ENCODE results near the gene FTCD.

- TF ChIP-seq POU2F2 (IDR thresholded peaks at IDR 0.05; ENCODE audit: low read depth, low read length) (no peak), POLR2AphosphoS5 (IDR thresholded peaks at IDR 0.05; ENCODE audit: low read depth, low read length) (no peak), POLR2A (IDR thresholded peaks at IDR 0.05; ENCODE audit: low read depth, low read length) (no peak), TAF1 (IDR thresholded peaks at IDR 0.05; ENCODE audit: low read depth, low read length) (no peak), PAX5 (IDR thresholded peaks at IDR 0.05; ENCODE audit: insufficient read depth, low read length, severe bottlenecking) (no peak)
Observed at GRCh38 chr21:46100020-46100419, 55.4 kb downstream of the FTCD start.
